H1 (cell line): Measurements from ENCODE around the gene TTI1.

ENCODE experiments used
- KDM4A ChIP-seq: IDR thresholded peaks from one replicate; pipeline ENCODE4 v1.7.1; 2012; ENCODE audit warnings: low read depth, mild to moderate bottlenecking, moderate library complexity, low read length, inconsistent platforms; ENCODE audit not compliant: severe bottlenecking
- SP2 ChIP-seq: IDR thresholded peaks from 2 replicates; pipeline ENCODE4 v1.6.1; 2012; ENCODE audit warnings: mild to moderate bottlenecking, low read length, inconsistent platforms
- ZNF274 ChIP-seq: IDR thresholded peaks from 2 replicates; pipeline ENCODE4 v1.7.0; 2012; ENCODE audit warnings: low read length, borderline replicate concordance; ENCODE audit errors: extremely low read depth
- TF ChIP-seq, protein P1 (sequence below), 3 experiments: IDR thresholded peaks; 1 replicate in 2 of 3; 2 replicates in 1 of 3; pipeline versions ENCODE4 v1.5.1 to v1.6.1; 2011; ENCODE audit warnings: low read length in 3 of 3, mild to moderate bottlenecking in 3 of 3, inconsistent platforms in 2 of 3, low read depth in 1 of 3, moderate library complexity in 1 of 3; ENCODE audit not compliant: insufficient read depth in 1 of 3; ENCODE audit errors: control extremely low read depth in 1 of 3

DNA sequence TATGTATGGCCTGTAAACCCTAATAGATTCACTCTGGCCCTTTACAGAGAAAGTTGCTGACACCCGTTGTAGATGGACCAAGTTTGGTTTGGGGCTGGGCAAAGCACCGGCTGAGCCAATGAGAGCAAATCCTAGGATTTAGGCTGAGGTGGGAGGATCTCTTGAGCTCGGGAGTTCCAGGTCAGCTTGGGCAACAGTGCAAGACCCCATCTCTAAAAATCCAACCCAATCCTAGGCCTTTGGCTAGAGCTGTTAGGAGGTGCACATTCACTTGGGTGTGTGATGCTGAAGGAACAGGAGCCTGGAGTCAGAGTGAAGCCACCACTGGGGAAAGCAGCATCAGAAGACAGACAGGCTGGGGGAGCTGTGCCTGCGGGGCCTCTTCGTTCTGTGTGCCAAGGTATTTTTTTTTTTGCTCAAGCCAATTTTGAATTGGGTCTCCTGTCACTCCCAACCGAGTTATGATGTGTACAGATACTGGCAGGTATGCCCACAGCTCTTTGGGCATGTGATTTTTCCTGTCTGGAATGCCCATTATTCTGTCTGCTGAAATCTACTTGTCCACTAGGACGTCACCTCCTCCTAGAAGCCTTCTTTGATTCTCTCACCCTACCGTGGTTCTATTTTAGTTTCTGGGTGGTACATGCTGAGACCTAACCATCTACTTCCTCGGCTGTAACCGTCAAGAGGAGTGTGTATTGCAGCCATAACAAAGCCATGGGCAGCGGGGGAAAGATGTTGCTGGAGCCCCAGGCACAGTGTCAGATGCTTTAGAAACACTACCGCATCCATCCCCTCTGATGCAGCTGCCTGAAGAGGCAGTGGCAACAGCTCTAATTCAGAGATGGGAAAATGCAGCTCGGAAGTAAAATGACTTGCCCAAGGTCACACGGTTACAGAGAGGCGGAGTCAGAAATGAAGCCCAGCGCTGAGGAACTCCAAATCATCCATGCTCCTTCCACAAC lies 54.0 kb downstream of the TTI1 start:
- TF ChIP-seq, protein P1, sequence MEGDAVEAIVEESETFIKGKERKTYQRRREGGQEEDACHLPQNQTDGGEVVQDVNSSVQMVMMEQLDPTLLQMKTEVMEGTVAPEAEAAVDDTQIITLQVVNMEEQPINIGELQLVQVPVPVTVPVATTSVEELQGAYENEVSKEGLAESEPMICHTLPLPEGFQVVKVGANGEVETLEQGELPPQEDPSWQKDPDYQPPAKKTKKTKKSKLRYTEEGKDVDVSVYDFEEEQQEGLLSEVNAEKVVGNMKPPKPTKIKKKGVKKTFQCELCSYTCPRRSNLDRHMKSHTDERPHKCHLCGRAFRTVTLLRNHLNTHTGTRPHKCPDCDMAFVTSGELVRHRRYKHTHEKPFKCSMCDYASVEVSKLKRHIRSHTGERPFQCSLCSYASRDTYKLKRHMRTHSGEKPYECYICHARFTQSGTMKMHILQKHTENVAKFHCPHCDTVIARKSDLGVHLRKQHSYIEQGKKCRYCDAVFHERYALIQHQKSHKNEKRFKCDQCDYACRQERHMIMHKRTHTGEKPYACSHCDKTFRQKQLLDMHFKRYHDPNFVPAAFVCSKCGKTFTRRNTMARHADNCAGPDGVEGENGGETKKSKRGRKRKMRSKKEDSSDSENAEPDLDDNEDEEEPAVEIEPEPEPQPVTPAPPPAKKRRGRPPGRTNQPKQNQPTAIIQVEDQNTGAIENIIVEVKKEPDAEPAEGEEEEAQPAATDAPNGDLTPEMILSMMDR (IDR thresholded peaks at IDR 0.05; ENCODE audit: control extremely low read depth in 1 of 3, insufficient read depth in 1 of 3, low read depth in 1 of 3, low read length in 3 of 3) = peak in 1 of 3 experiments; percentile 5; a peak in 1 of 4 replicates
- TF ChIP-seq ZNF274 (no peak), SP2 (no peak), KDM4A (no peak)
